HG02970 (cell line): ENCODE data around the gene VPS37B.

Experiments used
- ATAC-seq: cut with Tn5 transposase; IDR thresholded peaks from one replicate; pipeline ENCODE4 v1.9.1; 2021; ENCODE audit warnings: mild to moderate bottlenecking, moderate library complexity, moderate number of reproducible peaks; ENCODE audit not compliant: unreplicated experiment, low FRiP score

VPS37B gene

DNA sequence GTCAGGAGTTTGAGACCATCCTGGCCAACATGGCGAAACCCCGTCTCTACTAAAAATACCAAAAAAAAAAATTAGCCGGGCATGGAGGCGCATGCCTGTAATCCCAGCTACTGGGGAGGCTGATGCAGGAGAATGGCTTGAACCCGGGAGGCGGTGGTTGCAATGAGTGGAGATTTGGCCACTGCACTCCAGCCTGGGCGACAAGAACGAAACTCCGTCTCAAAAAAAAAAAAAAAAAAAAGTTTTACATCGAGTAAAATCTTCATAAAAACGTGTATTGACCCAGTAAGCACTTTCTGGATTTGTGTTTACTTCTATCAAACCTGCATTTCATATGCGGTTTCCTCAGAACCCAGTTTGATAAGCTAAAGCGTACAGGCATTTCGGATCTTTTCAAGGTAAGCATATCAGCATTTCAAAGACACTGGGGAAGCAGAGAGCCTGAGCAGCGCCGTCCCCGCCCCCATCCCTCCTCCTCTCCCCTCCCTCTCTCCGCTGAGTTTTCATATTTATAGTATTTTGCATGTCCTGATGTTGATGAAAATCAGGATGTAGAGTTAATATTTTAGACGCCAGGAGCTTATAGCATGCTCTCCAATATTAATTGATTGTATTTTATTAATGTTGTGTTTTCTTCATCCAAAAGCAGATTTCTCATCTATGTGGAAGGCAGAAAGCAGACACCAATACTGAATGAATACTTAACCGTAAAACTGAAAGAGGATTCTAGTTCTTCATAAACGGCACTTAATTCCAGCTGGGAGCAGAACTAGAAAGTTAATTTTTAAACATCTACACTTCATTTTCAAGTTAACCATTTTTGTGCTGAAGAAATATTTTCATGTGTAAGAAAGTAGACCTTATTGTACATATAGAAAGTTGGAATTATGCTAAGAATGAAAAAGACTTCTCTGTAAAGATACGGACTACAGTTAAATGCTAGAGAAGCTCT is 69.9 kb downstream of the VPS37B start:
- ATAC-seq: no peak

DNA sequence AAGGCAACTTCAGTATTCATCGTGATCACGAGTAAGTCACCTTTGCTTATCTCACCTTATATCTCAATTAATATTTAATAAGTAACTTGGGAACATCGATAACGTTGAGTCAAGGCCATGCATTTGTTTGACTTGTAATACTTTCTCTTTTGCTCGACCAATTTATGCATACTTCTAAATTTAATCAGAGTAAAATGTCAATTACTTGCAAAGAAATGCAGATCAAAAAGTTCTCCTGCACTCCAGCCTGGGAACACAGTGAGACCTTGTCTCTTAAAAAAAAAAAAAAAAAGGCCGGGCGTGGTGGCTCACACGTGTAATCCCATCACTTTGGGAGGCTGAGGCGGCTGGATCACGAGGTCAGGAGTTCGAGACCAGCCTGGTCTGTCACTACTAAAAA is 72.5 kb downstream of the VPS37B start:
- ATAC-seq: no peak

DNA sequence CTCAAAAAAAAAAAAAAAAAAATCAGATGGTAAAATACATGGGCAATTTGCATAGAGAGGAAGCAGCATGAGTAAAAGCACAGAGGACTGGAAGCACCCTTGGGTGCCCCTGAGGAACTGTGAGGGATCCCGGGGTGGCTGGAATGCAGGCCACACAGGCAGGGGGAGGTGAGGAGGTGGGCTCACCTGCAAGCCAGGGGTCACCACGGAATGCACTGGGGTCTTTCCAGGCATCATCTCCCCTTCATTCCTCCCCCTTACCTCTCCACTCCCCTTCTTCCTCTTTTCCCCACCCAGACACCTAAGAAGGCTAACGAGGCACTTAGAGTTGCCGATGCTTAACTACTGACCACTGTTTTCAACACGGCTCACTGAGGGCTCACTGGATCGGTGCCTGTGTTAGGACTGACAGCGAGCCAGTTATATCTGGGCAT is 75.1 kb downstream of the VPS37B start:
- ATAC-seq: no peak

DNA sequence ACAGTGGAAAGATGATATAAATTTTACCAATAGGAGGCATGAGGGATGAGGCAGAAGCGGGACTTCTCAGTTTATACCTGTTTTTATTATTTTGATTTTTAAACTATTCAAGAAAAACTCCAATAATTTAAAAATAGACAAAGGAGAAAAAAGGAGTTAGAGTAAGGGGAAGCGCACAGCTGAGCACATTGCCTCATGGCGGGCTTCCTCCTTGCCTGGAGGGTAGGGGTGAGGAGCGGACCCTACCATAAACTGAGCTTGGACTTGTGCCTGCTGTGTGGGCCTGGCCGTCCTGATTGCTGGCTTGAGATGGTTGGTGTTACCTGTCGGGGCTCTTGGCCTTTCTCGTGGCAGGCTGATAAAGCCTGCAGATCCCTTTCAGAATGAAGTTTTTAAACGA is 75.8 kb downstream of the VPS37B start:
- ATAC-seq: no peak

DNA sequence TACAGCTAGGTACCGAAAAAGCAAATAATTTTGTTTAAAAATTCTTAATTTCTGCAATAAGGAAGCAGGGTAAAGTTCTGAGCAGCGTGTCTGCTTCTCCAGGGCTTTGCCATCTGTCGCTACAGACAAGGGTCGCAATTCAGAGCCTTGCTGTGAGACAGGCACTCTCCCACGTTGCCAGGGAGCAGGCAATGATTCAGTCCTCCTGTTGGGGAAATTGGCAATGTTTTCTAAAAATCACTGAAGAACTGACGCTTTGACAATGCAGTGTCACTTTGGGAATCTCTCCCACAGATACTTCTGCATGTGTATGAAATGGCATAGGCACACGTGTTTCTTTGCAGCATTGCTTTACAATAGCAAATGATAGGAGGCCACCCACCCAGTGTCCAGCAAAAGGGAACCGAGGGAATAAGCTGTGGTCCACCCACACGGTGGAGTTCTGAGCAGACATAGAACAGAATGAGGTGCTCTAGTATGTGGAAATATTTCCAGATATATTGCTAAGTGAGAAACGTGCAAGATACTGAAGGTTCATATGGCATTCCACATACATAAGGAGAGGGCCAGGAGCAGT is 76.6 kb downstream of the VPS37B start:
- ATAC-seq: no peak
